Measurements from ENCODE around the gene PANK1. TPM values are rescaled to one million over a fixed set of nuclear protein-coding genes. Genes with fewer than 3 reads are reported as not detected.

Gene PANK1
- total and polyA plus RNA-seq, 2 donors (not counting 3 experiments of a cell fraction or from before 2014, with no cell fraction given): 2.0 to 6.3 TPM

GRCh38 chr10:89652806-89653370 is 7.8 kb upstream of the PANK1 start:
- CTCF ChIA-PET: no interaction called here
- FAIRE-seq (no peak), DNase-seq (ENCODE audit: low read depth, low spot score) (no peak)
- Histone ChIP-seq H3K4me2 (ENCODE audit: insufficient read depth, low read length) (no peak overlapping the region), H3K27ac (ENCODE audit: insufficient read depth, low read depth, low read length) (no peak overlapping the region), H3K4me3 (replicated peaks in 1 of 3; ENCODE audit: insufficient read depth in 1 of 3, low read depth in 1 of 3, low read length in 3 of 3) (no peak overlapping the region), H3K9me3 (replicated peaks; ENCODE audit: control insufficient read depth, insufficient read depth, low read length) (no peaks in the 10 kb centered on the region), H3K9me1 (replicated peaks; ENCODE audit: control insufficient read depth, extremely low read depth, insufficient read depth, low read length) (no peaks in the 10 kb centered on the region), H4K20me1 (replicated peaks; ENCODE audit: control insufficient read depth, extremely low read depth, insufficient read depth, low read length) (no peaks in the 10 kb centered on the region), H2AFZ (ENCODE audit: low read depth, low read length) (no peak overlapping the region), H3K4me1 (ENCODE audit: control insufficient read depth, extremely low read depth, insufficient read depth, low read length) (no peaks in the 10 kb centered on the region), H3K9ac (replicated peaks; ENCODE audit: extremely low read depth, insufficient read depth, low read length) (no peak overlapping the region), H3K36me3 (ENCODE audit: control insufficient read depth in 2 of 2, extremely low read depth in 1 of 2, insufficient read depth in 2 of 2, low read length in 2 of 2) (no peaks in the 10 kb centered on the region), H3K79me2 (ENCODE audit: control insufficient read depth, insufficient read depth, low read length) (no peaks in the 10 kb centered on the region), H3K27me3 (ENCODE audit: control insufficient read depth in 2 of 2, insufficient read depth in 2 of 2, low read length in 2 of 2) (peaks cover 4 to 5% of the 10 kb centered on the region in 2 experiments)
- POLR2A ChIA-PET: no interaction called here
- intact Hi-C loops (cut with micrococcal nuclease): no loop called here
- TF ChIP-seq GATA2 (IDR thresholded peaks at IDR 0.05; ENCODE audit: insufficient read depth, insufficient read length, low read depth, low read length): no peak
- TF ChIP-seq MAX (IDR thresholded peaks at IDR 0.05; ENCODE audit: insufficient read depth, insufficient read length): no peak
- no peak for TF ChIP-seq POLR2AphosphoS5 (IDR thresholded peaks at IDR 0.05; ENCODE audit: insufficient read depth, low read depth, low read length)
- no peak for TF ChIP-seq MYC (IDR thresholded peaks at IDR 0.05; ENCODE audit: low read depth, low read length)
- TF ChIP-seq JUN (IDR thresholded peaks at IDR 0.05; ENCODE audit: borderline replicate concordance, insufficient read depth, insufficient read length, low read depth): no peak
- TF ChIP-seq FOS (IDR thresholded peaks at IDR 0.05; ENCODE audit: borderline replicate concordance, insufficient read depth, low read length): no peak
- no peak for TF ChIP-seq EZH2 (IDR thresholded peaks at IDR 0.05; ENCODE audit: borderline replicate concordance, low read depth, low read length, severe bottlenecking)
- TF ChIP-seq CTCF (IDR thresholded peaks at IDR 0.05; ENCODE audit: extremely low read depth in 1 of 2, insufficient read depth in 1 of 2, low read depth in 1 of 2, low read length in 2 of 2): no peak
- TF ChIP-seq POLR2A (IDR thresholded peaks at IDR 0.05; ENCODE audit: low read depth, low read length): no peak
- no TSS peak for BruUV-seq (replicated peaks)
- dilution Hi-C loops (cut with MboI; ENCODE audit: extremely low pct_ligation_motif_present, low sequenced_read_pairs): no loop called here

Measured in endothelial cell of umbilical vein (primary cell).